ENCODE measurements around the gene PHACTR2.
A peak's percentile ranks its signal among the peaks of the same experiment; 100 is the strongest.
"Not testable (repeated sequence)": the region's sequence is repeated elsewhere in the genome, so short reads cannot be mapped to it uniquely, and the experiment has no call there.

Gene PHACTR2

DNA sequence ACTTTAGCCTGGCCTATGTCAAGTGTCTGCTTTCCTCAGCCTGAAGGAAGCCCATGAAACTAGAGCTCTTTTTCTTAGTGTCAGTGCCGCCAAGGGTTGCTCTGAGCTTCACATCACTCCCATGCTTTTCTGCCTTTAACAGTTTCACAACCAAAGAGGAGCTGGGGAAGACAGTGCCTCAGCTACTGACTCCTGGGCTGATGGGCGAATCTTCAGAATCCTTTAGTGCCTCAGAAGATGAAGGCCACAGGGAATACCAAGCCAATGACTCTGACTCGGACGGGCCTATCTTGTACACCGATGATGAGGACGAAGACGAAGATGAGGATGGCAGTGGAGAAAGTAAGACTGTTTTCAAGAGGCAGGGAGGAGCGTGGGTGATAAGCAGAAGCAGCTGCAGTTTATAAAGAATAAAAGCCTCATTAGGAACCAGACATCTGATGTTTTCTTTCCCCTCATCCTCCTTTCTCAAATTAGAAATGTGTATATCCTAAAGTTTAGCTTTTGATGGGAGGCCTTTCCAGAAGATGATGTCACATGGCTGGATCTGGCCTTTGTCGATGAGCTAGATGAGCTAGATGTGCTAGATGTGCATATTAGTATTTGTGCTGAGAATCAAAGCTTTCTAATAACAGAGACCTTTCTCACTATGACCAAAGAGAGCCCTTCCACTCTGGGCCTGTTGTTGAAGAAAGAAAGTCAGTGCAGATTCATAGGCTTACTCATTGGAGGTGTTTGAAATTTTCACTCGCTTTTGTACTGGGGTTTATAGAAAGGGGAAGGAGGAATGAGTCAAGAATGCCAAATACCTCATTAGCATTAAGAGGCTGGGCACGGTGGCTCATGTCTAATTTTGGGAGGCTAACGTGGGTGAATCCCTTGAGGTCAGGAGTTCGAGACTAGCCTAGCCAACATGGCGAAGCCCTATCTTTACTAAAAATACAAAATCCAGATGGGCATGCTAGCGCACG is 94.6 kb downstream of the PHACTR2 start:
- no peak for DNase-seq

DNA sequence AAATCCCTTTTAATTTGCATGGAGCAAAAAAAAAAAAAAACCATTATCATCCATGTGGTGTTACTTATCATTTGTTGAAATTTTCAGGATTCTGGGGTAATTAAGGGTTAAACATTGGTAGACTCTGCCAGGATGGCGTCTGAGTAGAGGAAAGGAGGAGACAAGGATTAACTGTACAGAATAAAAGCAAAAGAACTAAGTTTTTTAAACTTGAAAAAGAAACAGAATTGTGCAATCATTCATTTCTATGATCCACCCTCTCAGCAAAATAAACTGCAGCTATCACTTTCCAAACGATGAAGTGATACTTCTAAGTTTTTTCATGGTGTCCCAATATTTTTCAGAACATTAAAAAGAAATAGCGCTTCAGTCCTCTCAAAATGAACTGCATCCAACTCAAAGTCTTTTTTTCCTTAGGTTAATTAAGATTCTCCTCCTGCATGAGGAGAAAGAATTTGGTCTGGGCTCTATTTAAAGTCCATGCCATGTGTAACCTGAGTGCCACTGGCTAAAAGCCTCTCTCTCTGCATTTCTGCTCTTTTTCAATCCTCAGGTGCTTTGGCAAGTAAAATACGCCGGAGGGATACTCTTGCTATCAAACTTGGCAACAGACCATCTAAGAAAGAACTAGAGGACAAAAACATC is 95.9 kb downstream of the PHACTR2 start:
- DNase-seq: no peak

DNA sequence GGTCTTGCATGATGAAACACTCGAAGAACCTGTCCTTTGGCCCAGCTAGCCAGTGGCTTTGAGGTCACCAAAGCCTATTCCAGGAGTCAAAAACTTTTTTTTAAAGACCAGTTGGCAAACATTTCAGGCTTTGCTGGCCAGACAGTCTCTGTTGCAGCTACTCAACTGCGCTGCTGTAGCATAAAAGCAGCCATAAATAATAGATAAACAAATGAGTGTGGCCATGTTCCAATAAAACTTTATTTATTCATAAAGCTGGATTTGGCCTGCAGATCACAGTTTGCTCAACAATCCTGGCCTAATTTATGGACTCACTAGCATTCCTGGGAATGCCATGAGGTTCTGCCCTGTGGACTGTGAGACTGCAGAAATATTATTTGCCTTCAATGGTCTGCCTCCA is 96.6 kb downstream of the PHACTR2 start:
- no peak for DNase-seq

DNA sequence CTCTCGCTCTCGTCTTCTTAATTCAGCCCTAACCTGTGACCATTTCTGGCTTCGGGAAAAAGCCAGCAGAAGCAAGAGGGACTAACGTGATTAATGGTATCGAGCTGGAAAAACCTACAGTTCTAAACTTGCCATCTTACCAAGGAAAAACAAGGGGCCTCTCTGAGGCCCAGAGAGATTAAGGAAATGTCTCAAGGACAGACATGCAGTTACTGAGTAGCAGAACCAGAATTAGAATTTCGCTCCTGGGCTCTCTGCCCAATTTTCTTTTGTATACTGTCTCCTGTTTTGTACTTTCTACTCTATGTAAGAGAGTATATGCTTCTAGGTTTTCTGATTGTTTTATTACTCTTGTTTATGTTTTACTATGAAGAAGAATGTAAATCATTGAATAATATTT is 97.6 kb downstream of the PHACTR2 start:
- no peak for DNase-seq

DNA sequence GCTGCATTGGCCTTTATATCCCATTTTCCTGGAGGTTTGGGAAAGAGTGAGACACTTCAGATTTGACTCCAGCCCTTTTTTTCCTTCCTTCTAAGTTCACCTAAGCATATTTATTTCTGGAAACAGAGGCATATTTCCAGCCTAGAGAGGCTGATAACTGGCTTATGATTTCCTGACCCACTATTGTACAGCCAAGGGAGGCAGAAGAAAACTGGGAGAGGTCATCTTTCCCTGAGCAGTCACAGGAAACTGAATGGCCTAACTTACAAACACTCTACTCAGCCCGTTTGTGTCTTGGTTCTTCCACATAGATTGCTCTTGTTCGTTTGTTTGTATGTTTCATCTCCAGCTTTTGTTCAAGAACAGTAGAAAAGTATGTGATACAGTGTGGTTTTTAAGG is 101.2 kb downstream of the PHACTR2 start:
- no peak for DNase-seq

DNA sequence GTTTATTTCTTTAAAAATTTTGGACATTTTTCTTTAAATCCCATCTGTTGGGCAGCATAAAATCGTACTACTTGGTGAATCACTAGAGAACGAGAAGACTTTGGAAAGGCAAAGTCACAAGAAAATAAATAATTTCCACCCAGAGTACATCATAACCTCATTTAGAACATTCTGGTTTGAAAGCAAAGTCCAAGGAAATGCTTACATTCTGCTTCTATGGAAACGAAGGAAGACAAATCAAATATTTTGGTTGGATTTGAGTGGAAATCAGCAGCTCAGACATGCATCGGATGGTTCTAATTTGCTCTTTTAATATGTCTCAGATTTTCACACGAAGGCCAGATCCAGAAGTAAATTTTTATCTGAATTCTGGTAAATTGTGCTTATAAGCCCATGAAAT is 104.7 kb downstream of the PHACTR2 start:
- DNase-seq: no peak

DNA sequence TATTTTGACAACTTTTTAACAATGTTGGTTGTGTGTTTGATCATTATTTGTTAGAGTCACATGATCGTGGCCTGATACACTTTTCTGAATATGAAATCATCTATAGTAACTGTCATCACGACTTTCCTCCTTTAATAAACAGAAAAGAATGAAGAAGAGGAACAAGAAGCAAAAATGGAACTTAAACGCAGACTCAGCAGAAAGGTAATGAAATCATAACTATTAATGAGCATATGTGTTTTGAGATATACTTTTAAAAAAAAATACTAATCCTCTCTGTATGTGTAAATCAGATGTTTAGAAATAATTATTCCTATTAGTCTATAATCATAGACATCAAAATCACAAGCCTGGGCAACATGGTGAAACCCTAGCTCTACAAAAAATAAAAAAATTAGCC is 105.3 kb downstream of the PHACTR2 start:
- DNase-seq: no peak

DNA sequence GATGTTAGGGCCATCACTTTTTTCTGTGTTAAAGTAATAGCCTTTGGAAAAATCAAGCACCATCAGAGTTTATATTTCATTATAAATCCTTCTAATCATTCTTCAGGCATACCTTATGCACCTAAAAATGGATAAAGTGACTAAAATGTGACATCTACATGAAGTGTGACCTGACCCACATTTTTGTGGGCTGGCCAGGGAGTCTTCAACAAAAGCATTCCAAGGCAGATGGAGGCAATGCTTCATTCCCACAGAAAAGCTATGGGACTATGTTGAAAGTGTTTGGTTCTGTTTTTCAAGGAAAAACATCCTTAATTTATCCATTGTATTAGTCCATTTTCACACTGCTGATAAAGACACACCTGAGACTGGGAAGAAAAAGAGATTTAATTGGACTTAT is 106.6 kb downstream of the PHACTR2 start:
- no peak for DNase-seq

DNA sequence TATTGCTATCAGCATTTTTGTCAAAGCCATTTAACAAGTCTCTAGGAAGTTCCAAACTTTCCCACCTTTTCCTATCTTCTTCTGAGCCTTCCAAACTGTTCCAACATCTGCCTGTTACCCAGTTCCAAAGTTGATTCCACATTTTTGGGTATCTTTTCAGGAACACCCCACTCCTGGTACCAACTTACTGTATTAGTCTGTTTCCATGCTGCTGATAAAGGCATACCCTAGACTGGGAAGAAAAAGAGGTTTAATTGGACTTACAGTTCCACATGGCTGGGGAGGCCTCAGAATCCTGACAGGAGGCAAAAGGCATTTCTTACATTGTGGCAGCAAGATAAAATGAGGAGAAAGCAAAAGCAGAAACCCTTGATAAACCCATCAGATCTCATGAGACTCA is 108.6 kb downstream of the PHACTR2 start:
- not testable (repeated sequence) for DNase-seq

DNA sequence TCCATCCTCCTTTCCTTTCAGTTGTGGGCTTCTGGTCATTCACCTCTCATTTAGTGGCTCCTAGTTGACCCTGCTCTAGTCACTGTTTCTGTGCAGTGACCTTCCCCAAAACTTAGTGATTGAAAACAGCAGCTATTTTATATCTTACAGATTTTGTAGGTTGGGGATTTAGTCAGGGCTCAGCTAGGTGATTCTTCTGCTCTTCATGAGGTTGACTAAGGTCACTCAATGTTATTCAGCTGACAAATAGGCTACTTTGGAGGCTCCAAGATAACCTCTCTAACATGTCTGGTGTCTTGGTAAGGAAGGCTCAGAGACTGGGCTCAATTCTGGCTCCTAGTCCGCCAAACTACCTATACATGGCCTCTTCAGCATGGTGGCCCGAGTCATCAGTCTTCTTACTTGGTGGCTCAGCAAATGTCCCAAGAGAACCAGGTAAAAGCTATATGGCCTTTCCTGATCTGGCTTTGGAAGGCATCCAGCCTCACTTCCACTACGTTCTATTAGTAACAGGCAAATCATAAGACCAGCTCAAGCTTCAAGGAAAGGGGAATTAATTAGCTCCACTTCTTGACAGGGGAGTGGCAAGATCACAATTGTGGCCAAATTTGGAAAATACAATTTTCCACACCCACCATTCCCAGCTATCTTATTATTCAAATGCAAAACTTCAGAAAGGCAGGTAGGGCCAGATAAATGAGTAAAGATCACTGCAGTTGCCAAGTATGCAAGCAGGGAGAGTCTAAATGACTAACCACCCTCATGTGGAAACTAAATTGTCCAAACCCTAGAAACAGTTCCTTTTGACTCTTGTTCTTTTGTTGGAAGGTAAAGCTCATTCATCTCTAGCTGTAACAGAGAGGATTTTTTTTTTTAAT is 114.9 kb downstream of the PHACTR2 start:
- DNase-seq: no peak

DNA sequence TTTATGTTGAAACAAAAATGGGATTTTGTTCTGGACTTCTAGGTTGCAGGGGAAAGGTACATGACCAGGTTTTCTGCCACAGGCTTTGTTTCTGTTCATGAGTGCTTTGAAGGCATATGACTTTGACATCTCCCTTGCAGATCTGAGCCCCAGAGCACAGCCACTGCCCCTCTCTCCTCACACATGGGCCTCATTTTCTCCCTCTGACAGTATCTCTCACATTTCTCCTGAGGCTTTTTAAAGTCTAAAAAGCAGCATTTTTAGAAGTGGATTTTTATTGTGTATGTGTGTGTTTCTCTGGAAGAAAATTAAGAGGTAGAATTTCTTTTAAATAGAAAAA is 115.5 kb downstream of the PHACTR2 start:
- DNase-seq: no peak

DNA sequence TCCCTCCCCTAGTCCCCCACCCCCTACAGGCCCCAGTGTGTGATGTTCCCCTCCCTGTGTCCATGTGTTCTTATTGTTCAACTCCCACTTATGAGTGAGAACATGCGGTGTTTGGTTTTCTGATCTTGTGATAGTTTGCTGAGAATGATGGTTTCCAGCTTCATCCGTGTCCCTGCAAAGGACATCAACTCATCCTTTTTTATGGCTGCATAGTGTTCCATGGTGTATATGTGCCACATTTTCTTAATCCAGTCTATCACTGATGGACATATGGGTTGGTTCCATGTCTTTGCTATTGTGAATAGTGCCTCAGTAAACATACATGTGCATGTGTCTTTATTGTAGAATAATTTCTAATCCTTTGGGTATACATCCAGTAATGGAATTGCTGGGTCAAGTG is 118.8 kb downstream of the PHACTR2 start:
- not testable (repeated sequence) for DNase-seq

DNA sequence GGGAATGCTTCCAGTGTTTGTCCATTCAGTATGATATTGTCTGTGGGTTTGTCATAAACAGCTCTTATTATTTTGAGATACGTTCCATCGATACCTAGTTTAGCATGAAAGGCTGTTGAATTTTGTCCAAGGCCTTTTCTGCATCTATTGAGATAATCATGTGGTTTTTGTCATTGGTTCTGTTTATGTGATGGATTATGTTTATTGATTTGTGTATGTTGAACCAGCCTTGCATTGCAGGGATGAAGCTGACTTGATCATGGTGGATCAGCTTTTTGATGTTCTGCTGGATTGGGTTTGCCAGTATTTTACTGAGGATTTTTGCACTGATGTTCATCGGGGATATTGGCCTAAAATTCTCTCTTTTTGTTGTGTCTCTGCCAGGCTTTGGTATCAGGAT is 120.7 kb downstream of the PHACTR2 start:
- not testable (repeated sequence) for DNase-seq

DNA sequence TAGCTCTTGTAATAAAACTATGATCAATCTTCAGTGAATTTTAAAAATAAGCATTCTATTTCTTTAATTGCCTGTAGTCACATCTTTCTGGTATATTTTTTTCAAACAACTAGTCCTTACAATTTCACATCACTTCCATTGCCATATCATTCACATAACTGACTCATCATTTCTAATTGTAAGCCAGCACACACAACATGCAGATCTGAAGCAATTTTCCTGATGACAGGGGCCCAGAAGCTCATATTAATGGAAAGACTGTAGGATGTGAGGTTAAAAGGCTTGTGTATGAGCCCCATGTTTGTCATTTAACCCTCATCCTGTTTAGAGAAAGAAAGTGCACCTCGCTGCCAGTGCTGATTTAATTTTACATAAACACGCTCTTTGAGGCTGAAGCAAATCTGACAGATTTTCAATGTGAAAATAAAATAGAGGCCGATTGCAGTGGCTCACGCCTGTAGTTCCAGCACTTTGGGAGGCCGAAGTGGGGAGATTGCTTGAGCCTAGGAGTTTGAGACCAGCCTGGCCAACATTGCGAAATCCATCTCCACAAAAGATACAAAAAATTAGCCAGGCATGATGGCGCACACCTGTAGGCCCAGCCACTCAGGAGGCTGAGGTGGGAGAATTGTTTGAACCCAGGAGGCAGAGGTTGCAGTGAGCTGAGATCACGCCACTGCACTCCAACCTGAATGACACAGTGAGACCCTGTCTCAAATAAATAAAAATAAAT is 125.2 kb downstream of the PHACTR2 start:
- no peak for DNase-seq

DNA sequence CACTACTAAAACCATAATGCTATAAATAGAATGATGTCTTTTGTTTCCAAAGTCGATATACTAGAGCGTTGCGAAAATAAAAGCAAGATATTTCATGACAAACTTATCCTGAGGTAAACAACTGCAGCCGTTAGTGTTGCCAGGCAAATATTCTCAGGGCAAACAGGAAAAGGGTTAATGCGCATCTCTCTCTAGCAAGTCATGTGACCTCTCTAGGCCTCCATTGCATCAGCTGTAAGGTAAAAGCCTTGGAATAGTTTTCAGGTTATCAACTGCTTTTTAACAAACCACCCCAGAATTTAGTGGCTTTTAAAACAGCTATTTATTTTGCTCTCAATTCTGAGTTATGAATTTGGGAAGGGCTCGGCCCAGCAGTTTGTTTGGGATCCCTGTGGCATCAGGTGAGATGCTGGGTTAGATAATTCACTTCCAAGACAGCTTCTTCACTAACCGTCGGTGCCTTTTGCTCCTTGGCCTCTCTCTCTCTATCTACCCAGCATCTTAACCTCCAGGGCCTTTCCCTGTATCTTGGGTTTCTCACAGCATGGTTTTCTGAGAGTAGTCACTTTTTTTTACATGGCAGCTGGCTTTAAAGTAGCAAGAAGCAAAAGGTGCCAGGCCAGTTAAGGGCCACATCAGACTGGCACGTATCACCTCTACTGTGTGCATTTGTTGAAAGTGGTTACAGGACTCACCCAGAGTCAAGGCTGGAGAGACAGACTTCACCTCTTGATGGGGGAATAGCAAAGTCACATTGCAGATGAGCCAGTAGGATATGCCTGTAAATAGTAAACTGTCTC is 126.2 kb downstream of the PHACTR2 start:
- no peak for DNase-seq

DNA sequence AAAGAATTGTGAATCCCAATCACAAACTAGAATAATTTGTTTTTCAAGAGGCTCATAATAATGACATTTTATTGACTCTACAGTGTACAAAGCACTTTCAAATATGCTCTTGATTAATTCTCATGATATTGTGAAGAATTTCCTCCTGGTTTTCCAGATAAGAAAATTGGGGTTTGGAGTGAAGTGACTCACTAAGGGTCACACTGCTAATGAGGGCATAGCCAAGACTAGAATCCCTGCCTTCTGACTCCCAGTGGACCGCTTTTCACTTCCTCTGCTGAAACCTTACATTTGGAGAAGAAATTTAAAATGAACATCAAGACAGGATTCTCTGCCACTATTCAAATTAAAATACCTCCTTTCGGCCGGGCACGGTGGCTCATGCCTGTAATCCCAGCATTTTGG is 127.1 kb downstream of the PHACTR2 start:
- DNase-seq: no peak

DNA sequence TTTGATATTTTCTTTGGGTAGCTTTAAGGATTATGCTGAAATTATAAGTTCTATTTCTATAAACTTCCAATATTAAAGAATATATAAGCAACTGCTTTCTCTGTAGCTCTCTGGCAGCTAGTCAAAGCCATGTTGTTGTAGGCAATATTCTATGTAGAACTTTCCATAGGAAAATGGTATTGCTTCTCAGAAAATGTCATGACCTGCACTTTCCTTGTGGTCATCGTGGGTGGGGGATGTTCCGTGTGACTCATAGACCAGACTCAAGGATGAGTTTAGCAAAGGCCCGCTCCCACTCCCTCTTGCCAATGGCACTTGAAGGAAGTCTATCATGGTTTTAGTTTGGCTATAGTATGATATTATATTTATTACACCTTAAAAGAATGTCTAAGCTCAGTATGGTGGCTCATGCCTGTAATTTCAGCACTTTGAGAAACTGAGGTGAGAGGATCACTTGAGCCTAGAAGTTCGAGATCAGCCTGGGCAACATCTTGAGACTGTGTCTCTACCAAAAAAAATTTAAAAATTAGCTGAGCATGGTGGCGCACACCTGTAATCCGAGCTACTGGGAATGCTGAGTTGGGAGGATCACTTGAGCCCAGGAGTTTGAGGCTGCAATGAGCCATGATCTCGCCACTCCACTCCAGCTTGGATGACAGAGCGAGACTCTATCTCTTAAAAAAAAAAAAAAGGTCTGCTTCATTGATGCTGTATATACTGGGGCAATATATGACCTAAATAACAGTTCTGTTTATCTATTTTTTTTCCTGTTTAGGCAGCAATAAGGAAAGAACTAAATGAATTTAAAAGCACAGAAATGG is 128.7 kb downstream of the PHACTR2 start:
- DNase-seq: peak; percentile 71 to 78

DNA sequence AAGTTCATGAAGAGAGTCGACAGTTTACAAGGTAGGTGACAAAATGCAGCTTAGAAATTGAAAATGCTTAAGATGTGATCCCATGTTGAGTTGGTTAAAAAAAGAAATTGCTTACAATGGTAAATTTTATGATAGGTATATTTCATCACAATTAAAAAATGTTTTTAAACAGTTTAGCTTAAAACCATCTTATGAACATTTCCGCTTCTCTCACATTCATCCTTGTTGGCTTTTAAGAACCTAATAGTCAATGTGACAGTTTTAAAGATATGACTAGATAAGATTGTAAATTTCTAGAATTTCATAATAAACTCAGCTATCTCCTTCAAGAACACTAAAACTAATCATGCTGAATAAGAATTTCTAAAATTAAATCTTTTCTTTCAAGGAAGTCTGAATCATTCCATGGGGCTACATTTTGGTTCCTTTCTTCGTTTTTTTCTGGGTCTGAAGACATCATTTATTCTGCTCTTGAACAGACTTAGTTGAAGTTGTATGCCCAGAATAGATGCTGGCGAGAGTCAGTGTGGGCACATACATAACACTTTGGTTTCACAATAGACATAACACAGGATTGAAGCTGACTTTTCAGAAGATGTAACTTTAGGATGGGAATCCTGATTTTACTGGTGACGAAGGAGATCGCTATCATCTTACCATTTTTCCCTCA is 129.5 kb downstream of the PHACTR2 start:
- peak; percentile 90 to 91 for DNase-seq

DNA sequence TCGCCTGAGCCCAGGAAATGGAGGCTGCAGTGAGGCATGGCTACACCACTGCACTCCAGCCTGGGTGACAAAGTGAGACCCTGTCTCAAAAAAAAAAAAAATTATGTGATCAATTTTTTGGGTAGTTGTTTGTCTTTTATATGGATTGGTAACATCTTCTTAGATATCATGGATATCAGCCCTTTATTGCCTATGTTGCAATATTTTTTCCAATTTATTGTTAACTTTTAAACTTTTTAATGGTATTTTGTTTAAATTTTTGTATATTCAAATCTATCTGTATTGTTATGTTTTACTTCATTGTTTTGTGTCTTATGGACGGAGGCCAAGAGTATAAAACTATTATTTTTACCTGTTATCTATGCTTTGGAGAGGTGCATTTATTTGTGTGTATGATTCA is 133.0 kb downstream of the PHACTR2 start:
- DNase-seq: no peak

DNA sequence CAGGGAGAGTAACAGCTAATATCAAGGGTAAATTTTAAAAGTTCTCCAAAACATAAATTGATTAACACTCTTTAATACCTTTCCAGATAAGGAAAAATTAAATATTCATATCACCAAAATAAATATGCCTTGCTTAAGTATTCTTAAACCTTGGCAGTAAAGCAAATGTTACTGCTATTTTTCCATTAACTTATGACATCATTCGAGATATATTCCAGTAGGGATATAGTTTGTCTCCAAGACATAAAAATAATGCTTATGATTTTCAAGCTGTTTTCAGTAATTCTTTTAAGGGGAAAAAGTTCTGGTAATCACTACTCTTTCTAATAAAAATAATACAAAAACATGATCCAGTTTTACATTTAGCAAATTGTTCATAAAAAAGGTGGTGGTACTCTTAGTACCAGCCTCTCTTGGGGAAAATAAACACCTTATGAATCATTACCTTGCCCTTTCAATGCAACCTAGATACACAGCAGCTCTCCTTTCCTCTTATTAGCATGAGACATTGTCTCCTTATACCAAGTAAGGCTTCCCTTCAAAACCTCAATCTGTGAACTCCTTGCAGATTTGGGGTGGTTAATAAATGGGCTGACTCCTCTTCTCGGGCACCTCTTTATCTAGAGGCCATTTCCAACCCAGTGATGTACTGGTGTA is 133.9 kb downstream of the PHACTR2 start:
- DNase-seq: no peak
